HFFc6 (cell line): ENCODE data around the gene EFNB2. TPM values are rescaled to one million over a fixed set of nuclear protein-coding genes. Genes with fewer than 3 reads are reported as not detected.

ENCODE experiments used
- DNase-seq: peaks from one replicate; pipeline ENCODE4 v3.0.0-alpha.2; 2018
- H3K27ac Mint-ChIP-seq: 2 replicates; pipeline ENCODE4 v1.8.0; 2020; ENCODE audit warnings: mild to moderate bottlenecking, mixed read lengths
- H3K27me3 Mint-ChIP-seq: 2 replicates; pipeline ENCODE4 v1.8.0; 2021; ENCODE audit warnings: mild to moderate bottlenecking, moderate library complexity, mixed read lengths; ENCODE audit not compliant: insufficient read depth
- H3K36me3 Mint-ChIP-seq: 2 replicates; pipeline ENCODE4 v1.8.0; 2021; ENCODE audit warnings: low read depth, mixed read lengths
- H3K4me1 Mint-ChIP-seq: 2 replicates; pipeline ENCODE4 v1.8.0; 2020; ENCODE audit warnings: low read depth, mixed read lengths
- H3K4me3 Mint-ChIP-seq: 2 replicates; pipeline ENCODE4 v1.8.0; 2020; ENCODE audit warnings: mild to moderate bottlenecking, moderate library complexity, mixed read lengths
- H3K9me3 Mint-ChIP-seq: 2 replicates; pipeline ENCODE4 v1.8.0; 2020; ENCODE audit warnings: mild to moderate bottlenecking, mixed read lengths
- CTCF ChIP-seq: fragments of 200-600 bp; sonication (generic); IDR thresholded peaks from 2 replicates; pipeline ENCODE4 v1.5.0; 2021; ENCODE audit warnings: antibody characterized with exemption, mild to moderate bottlenecking
- total RNA-seq, 6 experiments: library from RNA; stranded (reverse); fragmentation: NEBNext Ultra II Directional; extraction: Animal tissue kit (Norgen Biotek cat#: 25700); gene quantifications; 2 replicates in 1 of 6; 3 replicates in 5 of 6; pipeline ENCODE4 v1.2.3, GENCODE V29; 2021

The EFNB2 gene
- total RNA-seq, 6 experiments from 2014 or later = 8.1 to 32.5 (median 30.6) TPM

GRCh38 chr13:106527445-106527801, 8.0 kb downstream of the EFNB2 start:
- no peak for TF ChIP-seq CTCF
- Mint-ChIP-seq H3K4me3 (no peak overlapping the region), H3K9me3 (no peaks in the 10 kb centered on the region), H3K4me1 (peaks cover 50% of the 10 kb centered on the region), H3K27ac (no peak overlapping the region), H3K27me3 (peaks cover 6% of the 10 kb centered on the region; the same call in 1 of the 2 replicates), H3K36me3 (peaks cover 4% of the 10 kb centered on the region; the same call in 1 of the 2 replicates)
- no peak for DNase-seq

GRCh38 chr13:106526738-106527444, 8.6 kb downstream of the EFNB2 start:
- Mint-ChIP-seq H3K27me3 (peaks cover 6% of the 10 kb centered on the region; the same call in 1 of the 2 replicates), H3K4me3 (no peak overlapping the region), H3K4me1 (peaks cover 47% of the 10 kb centered on the region), H3K27ac (no peak overlapping the region; the same call in 1 of the 2 replicates), H3K36me3 (peaks cover 4% of the 10 kb centered on the region; the same call in 1 of the 2 replicates), H3K9me3 (no peaks in the 10 kb centered on the region)
- no peak for DNase-seq
- TF ChIP-seq CTCF = no peak

- no peak for DNase-seq
- peaks cover 6% of the 10 kb centered on the region; the same call in 1 of the 2 replicates for H3K27me3 Mint-ChIP-seq
- no peak overlapping the region for H3K27ac Mint-ChIP-seq
Measured at GRCh38 chr13:106525865-106526264, 9.6 kb downstream of the EFNB2 start.

GRCh38 chr13:106524108-106524507, 11.4 kb downstream of the EFNB2 start:
- TF ChIP-seq CTCF = no peak
- H3K4me3 Mint-ChIP-seq = no peak overlapping the region
- H3K27me3 Mint-ChIP-seq = peaks cover 3% of the 10 kb centered on the region; the same call in 1 of the 2 replicates

More at GRCh38 chr13:106525865-106526264, 9.6 kb downstream of the EFNB2 start:
- H3K36me3 Mint-ChIP-seq = peaks cover 4% of the 10 kb centered on the region; the same call in 1 of the 2 replicates
- TF ChIP-seq CTCF = no peak
- H3K9me3 Mint-ChIP-seq = no peaks in the 10 kb centered on the region
- peaks cover 42% of the 10 kb centered on the region for H3K4me1 Mint-ChIP-seq
- H3K4me3 Mint-ChIP-seq = no peak overlapping the region

GRCh38 chr13:106523576-106523975, 11.9 kb downstream of the EFNB2 start:
- Mint-ChIP-seq H3K27me3 (peaks cover 3% of the 10 kb centered on the region; the same call in 1 of the 2 replicates), H3K9me3 (no peaks in the 10 kb centered on the region), H3K27ac (no peak overlapping the region), H3K4me1 (peaks cover 31% of the 10 kb centered on the region), H3K4me3 (no peak overlapping the region; the same call in 1 of the 2 replicates), H3K36me3 (peaks cover 3% of the 10 kb centered on the region; the same call in 1 of the 2 replicates)
- no peak for TF ChIP-seq CTCF
- DNase-seq = no peak

More at GRCh38 chr13:106524108-106524507, 11.4 kb downstream of the EFNB2 start:
- Mint-ChIP-seq H3K9me3 (no peaks in the 10 kb centered on the region), H3K4me1 (peaks cover 32% of the 10 kb centered on the region), H3K36me3 (peaks cover 4% of the 10 kb centered on the region; the same call in 1 of the 2 replicates), H3K27ac (no peak overlapping the region)
- no peak for DNase-seq
